Right atrium auricular region (tissue), 2 donors: Measurements from ENCODE around the gene MYO5C. TPM values are rescaled to one million over a fixed set of nuclear protein-coding genes. Genes with fewer than 3 reads are reported as not detected.

Experiments
- DNase-seq: peaks from one replicate; pipeline ENCODE4 v3.0.0-alpha.2; 2019; ENCODE audit warnings: low spot score
- H3K27ac ChIP-seq, 2 donors: fragments of 200-600 bp; sonication (generic); 1 replicate in 1 of 2; 2 replicates in 1 of 2; pipeline ENCODE4 v1.5.1; 2016 to 2019
- H3K27me3 ChIP-seq, 2 donors: fragments of 200-600 bp; sonication (generic); one replicate each; pipeline versions ENCODE4 v1.5.1 to v1.6.0; 2017 to 2019
- H3K36me3 ChIP-seq: fragments of 200-600 bp; sonication (generic); one replicate; pipeline ENCODE4 v1.5.1; 2016
- H3K4me1 ChIP-seq, 2 donors: fragments of 200-600 bp; sonication (generic); one replicate each; pipeline versions ENCODE4 v1.5.1 to v1.6.0; 2017 to 2019
- H3K4me3 ChIP-seq, 2 donors: fragments of 200-600 bp; sonication (generic); 1 replicate in 1 of 2; 2 replicates in 1 of 2; pipeline ENCODE4 v1.5.1; 2017 to 2019; ENCODE audit warnings: mild to moderate bottlenecking in 1 of 2, moderate library complexity in 1 of 2
- H3K9me3 ChIP-seq, 2 donors: fragments of 200-600 bp; sonication (generic); one replicate each; pipeline ENCODE4 v1.5.1; 2019
- total RNA-seq, 2 donors: library from RNA; depleted of rRNA; stranded (reverse); fragments of >200 nt; gene quantifications; one replicate each; pipeline ENCODE4 v1.1.0, GENCODE V29; 2016
- TF ChIP-seq, protein P1 (sequence below), 2 donors: fragments of 200-600 bp; sonication (generic); IDR thresholded peaks; one replicate each; pipeline ENCODE4 v1.5.1; 2019; ENCODE audit warnings: antibody characterized with exemption in 2 of 2

The MYO5C gene
- total RNA-seq, 2 donors from 2014 or later: 2.0 to 5.3 TPM

DNA sequence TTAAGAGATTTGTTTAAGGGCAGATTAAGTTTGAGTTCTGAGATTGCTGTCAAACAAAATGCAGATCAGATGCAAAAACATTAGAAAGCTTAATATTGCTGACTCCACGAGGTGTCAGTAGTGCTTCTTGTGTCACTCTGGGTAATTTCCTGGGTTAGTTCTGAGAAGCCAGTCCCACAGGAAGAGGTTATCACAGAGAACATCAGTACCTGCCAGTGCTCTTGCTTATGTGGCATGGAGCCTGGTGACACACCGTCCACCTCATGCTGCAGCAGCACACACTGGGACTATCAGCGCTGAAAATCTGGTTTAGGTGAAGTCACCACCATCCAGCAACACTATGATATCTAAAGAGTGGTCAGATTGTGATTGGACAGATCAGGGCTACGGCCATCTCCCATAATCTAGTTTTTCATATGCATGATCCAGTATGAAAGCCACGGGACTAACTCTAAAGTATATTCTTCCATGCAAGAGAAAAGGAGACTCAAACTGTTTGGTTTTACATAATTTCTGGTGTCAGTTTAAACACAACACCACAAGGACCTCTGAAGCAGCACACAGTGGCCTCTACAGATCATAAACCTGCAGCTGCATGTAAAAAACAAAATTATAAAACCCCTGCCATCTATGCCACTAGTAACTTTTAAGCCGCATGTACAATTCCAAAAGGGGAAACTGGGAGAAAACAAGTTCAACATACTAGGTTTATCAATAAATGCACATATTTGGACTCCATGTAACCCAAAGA is 36.1 kb upstream of the MYO5C start:
- Histone ChIP-seq H3K4me1 (peaks cover 0 to 2% of the 10 kb centered on the region in 2 donors), H3K36me3 (peaks cover 17% of the 10 kb centered on the region), H3K27me3 (no peaks in the 10 kb centered on the region), H3K9me3 (no peaks in the 10 kb centered on the region), H3K27ac (no peak overlapping the region), H3K4me3 (no peak overlapping the region)
- TF ChIP-seq, protein P1, sequence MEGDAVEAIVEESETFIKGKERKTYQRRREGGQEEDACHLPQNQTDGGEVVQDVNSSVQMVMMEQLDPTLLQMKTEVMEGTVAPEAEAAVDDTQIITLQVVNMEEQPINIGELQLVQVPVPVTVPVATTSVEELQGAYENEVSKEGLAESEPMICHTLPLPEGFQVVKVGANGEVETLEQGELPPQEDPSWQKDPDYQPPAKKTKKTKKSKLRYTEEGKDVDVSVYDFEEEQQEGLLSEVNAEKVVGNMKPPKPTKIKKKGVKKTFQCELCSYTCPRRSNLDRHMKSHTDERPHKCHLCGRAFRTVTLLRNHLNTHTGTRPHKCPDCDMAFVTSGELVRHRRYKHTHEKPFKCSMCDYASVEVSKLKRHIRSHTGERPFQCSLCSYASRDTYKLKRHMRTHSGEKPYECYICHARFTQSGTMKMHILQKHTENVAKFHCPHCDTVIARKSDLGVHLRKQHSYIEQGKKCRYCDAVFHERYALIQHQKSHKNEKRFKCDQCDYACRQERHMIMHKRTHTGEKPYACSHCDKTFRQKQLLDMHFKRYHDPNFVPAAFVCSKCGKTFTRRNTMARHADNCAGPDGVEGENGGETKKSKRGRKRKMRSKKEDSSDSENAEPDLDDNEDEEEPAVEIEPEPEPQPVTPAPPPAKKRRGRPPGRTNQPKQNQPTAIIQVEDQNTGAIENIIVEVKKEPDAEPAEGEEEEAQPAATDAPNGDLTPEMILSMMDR (IDR thresholded peaks at IDR 0.05): peak in 1 of 2 donors; percentile 61
- no peak for DNase-seq

DNA sequence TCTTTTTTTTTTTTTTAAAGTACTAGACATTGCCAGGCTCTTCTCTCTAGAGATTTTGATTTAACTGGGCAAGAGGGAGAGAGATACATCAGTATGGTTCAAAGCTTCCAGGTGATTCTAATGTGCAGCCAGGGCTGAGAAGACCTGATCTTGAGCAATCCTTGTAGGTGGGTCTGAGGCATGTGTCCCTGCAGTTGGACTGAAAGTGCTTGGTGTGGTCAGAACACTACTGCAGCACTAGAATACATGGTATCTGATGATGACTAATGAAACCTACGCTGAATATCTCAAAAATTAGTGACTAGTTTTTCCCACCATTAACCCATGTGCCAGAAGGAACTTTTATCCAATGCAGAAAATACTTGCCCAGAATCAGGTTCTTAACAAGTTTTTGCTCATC is 34.4 kb upstream of the MYO5C start:
- Histone ChIP-seq H3K4me1 (no peaks in the 10 kb centered on the region), H3K9me3 (no peaks in the 10 kb centered on the region), H3K27me3 (no peaks in the 10 kb centered on the region), H3K27ac (no peak overlapping the region), H3K4me3 (no peak overlapping the region), H3K36me3 (peaks cover 27% of the 10 kb centered on the region)
- no peak for DNase-seq
- TF ChIP-seq, protein P1 (IDR thresholded peaks at IDR 0.05): no peak

DNA sequence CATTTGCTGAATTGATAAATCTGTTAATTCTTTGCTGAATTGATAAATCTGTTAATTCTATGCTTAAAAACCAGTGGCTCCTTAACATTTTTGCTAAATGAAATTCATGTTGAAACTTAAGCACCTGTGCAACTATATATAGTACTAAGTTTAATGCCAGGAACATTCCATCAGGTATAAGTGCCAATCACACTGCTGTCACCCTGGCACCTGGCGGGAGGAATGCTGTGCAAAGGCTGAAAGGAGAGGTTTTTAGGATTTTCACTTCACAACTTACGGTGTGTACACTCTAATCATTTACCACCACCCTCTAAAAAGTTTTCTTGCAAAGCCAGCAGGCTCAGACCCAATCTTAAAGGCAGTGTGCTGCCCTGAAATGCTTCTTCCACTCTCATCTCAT is 33.5 kb upstream of the MYO5C start:
- DNase-seq: no peak
- Histone ChIP-seq H3K27me3 (no peaks in the 10 kb centered on the region), H3K27ac (no peak overlapping the region), H3K9me3 (no peaks in the 10 kb centered on the region), H3K4me1 (no peaks in the 10 kb centered on the region), H3K36me3 (peaks cover 27% of the 10 kb centered on the region), H3K4me3 (no peak overlapping the region)
- TF ChIP-seq, protein P1 (IDR thresholded peaks at IDR 0.05): no peak

GRCh38 chr15:52328680-52329079 is 33.1 kb upstream of the MYO5C start:
- H3K4me3 ChIP-seq: no peak overlapping the region
- H3K36me3 ChIP-seq: peaks cover 27% of the 10 kb centered on the region
- no peaks in the 10 kb centered on the region for H3K9me3 ChIP-seq
- TF ChIP-seq, protein P1 (IDR thresholded peaks at IDR 0.05): no peak
- no peaks in the 10 kb centered on the region for H3K4me1 ChIP-seq
- H3K27ac ChIP-seq: no peak overlapping the region
- no peaks in the 10 kb centered on the region for H3K27me3 ChIP-seq
- DNase-seq: no peak

- no peaks in the 10 kb centered on the region for H3K4me1 ChIP-seq
- no peaks in the 10 kb centered on the region for H3K27me3 ChIP-seq
- H3K9me3 ChIP-seq: no peaks in the 10 kb centered on the region
- peaks cover 32% of the 10 kb centered on the region for H3K36me3 ChIP-seq
- H3K27ac ChIP-seq: no peak overlapping the region
- TF ChIP-seq, protein P1 (IDR thresholded peaks at IDR 0.05): no peak
- no peak for DNase-seq
- H3K4me3 ChIP-seq: no peak overlapping the region
Observed at GRCh38 chr15:52326756-52327155, 31.2 kb upstream of the MYO5C start.

DNA sequence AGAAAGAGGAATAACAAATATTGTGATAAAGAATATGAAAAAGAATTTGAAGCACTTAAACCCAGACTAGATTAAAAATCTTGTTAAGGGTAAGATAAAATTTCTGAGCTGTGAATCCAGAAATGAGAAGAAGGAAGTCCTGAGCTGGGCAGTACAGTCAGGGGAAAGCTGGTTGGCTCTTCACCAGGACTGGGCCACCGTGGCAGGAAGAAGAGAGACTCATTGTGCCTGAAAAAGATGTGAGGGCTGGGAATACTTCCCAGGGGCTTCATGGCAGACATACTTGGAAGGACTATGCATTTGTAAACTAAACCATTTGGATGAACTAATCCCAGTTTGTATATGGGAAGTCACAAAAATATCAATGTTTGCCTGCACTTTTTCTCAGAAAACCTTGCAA is 28.5 kb upstream of the MYO5C start:
- Histone ChIP-seq H3K9me3 (no peaks in the 10 kb centered on the region), H3K36me3 (peaks cover 36% of the 10 kb centered on the region), H3K27me3 (no peaks in the 10 kb centered on the region), H3K4me1 (no peaks in the 10 kb centered on the region), H3K4me3 (no peak overlapping the region), H3K27ac (no peak overlapping the region)
- no peak for DNase-seq
- TF ChIP-seq, protein P1 (IDR thresholded peaks at IDR 0.05): no peak
